Measurements from ENCODE around the gene ZSCAN5C. TPM values are rescaled to one million over a fixed set of nuclear protein-coding genes. Genes with fewer than 3 reads are reported as not detected.

ZSCAN5C gene
- total RNA-seq, result not detected

GRCh38 chr19:56201973-56202372 lies at the start of gene ZSCAN5C:
TSS of gene ZSCAN5C (plus strand) at chr19:56202273. CDS start at chr19:56205914, 3,641 bp downstream.
- no peaks in the 10 kb centered on the region for H3K4me1 ChIP-seq
- no peaks in the 10 kb centered on the region for H3K27me3 ChIP-seq
- DNase-seq (ENCODE audit: extremely low spot score in 2 of 2), result no peak
- no peaks in the 10 kb centered on the region for H3K9me3 ChIP-seq
- H3K36me3 ChIP-seq, result no peaks in the 10 kb centered on the region
- no peak within 1 kb of the TSS for H3K27ac ChIP-seq
- intact Hi-C loops (cut with DNase I), result no loop called here
- H3K4me3 ChIP-seq, result no peak within 1 kb of the TSS
- TF ChIP-seq POLR2A (IDR thresholded peaks at IDR 0.05), result no peak
- TF ChIP-seq, protein P1, sequence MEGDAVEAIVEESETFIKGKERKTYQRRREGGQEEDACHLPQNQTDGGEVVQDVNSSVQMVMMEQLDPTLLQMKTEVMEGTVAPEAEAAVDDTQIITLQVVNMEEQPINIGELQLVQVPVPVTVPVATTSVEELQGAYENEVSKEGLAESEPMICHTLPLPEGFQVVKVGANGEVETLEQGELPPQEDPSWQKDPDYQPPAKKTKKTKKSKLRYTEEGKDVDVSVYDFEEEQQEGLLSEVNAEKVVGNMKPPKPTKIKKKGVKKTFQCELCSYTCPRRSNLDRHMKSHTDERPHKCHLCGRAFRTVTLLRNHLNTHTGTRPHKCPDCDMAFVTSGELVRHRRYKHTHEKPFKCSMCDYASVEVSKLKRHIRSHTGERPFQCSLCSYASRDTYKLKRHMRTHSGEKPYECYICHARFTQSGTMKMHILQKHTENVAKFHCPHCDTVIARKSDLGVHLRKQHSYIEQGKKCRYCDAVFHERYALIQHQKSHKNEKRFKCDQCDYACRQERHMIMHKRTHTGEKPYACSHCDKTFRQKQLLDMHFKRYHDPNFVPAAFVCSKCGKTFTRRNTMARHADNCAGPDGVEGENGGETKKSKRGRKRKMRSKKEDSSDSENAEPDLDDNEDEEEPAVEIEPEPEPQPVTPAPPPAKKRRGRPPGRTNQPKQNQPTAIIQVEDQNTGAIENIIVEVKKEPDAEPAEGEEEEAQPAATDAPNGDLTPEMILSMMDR (IDR thresholded peaks at IDR 0.05), result no peak
- no peak for TF ChIP-seq POLR2AphosphoS5 (IDR thresholded peaks at IDR 0.05; ENCODE audit: insufficient read depth in 1 of 2, low read depth in 1 of 2)

DNA sequence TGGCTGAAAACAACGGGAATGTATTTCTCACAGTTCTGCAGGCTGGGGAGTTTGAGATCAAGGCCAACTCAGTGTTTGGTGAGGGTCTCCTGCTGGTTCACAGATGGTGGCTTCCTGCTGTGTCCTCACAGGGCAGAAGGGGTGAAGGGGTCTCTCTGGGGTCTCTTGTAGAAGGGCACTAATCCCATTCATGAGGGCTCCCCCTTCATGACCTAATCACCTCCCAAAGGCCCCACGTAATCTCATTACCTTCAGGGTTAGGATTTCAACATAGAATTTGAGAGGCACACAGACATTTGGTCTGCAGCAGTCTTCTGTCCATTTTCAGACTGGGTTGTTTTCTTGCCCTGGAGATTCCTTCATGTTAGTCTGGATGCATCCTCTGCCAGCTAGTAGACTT lies 49.4 kb upstream of the ZSCAN5C start:
- H3K4me3 ChIP-seq, result no peak overlapping the region
- DNase-seq (ENCODE audit: extremely low spot score in 2 of 2), result no peak
- H3K4me1 ChIP-seq, result no peaks in the 10 kb centered on the region
- intact Hi-C loops (cut with DNase I), result no loop called here
- no peak for TF ChIP-seq POLR2AphosphoS5 (IDR thresholded peaks at IDR 0.05; ENCODE audit: insufficient read depth in 1 of 2, low read depth in 1 of 2)
- TF ChIP-seq POLR2A (IDR thresholded peaks at IDR 0.05), result no peak
- TF ChIP-seq, protein P1 (IDR thresholded peaks at IDR 0.05), result no peak
- no peak overlapping the region for H3K27ac ChIP-seq
- no peaks in the 10 kb centered on the region for H3K27me3 ChIP-seq
- H3K36me3 ChIP-seq, result peaks cover 0 to 16% of the 10 kb centered on the region in 2 donors
- no peaks in the 10 kb centered on the region for H3K9me3 ChIP-seq

DNA sequence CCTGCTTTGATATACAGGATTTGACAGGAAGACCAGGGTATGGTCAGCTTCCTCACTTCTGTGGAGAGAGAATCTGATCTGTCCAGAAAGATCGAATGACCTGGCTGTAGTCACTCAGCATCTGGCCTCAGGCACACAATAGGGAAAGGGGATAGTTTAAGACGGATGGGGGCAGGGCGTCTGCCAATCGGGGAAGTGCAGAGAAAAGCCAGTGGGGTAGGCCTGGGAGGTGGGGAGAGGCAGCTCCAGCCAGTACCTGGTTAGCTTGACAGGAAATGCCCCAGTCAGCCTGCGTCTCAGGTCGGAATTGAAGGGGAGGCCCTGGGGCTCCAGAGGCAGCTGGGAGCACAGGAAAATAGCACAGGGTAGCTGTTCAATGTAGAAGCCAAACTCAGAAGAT lies 48.6 kb upstream of the ZSCAN5C start:
- no peak overlapping the region for H3K27ac ChIP-seq
- TF ChIP-seq, protein P1 (IDR thresholded peaks at IDR 0.05), result no peak
- TF ChIP-seq POLR2AphosphoS5 (IDR thresholded peaks at IDR 0.05; ENCODE audit: insufficient read depth in 1 of 2, low read depth in 1 of 2) (no peak), POLR2A (IDR thresholded peaks at IDR 0.05) (no peak)
- intact Hi-C loops (cut with DNase I), result no loop called here
- no peak overlapping the region for H3K4me3 ChIP-seq
- no peak for DNase-seq (ENCODE audit: extremely low spot score in 2 of 2)
- peaks cover 0 to 9% of the 10 kb centered on the region in 2 donors for H3K36me3 ChIP-seq
- no peaks in the 10 kb centered on the region for H3K27me3 ChIP-seq
- H3K9me3 ChIP-seq, result no peaks in the 10 kb centered on the region
- H3K4me1 ChIP-seq, result no peaks in the 10 kb centered on the region

DNA sequence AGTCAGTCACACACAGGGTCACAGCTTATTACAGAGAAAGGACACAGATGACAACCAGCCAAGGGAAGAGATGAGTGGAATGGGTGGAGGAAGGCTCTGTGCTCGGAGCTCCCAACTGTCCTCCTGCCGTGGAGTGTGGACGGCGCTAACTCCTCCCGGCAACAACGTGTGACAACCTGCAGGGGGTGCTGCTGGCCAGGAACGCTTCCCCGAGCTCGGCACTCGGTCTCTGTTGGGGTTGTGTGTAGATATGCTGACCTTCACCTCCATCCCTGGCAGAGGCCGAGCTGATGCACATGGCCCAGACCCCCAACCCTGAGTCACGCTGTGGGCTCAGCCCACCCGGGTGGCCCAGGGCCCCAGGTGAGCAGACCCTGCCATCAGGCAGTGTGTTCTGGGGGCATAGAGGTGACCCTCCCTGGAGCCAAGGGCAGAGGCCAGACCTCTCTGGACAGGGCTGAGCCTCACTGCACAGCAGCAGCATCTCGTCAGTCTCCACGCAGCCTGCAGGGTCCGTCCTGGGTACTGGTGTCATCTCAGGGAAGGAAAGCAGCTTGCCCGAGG lies 46.9 kb upstream of the ZSCAN5C start:
- no peaks in the 10 kb centered on the region for H3K27me3 ChIP-seq
- H3K4me3 ChIP-seq, result no peak overlapping the region
- intact Hi-C loops (cut with DNase I), result no loop called here
- TF ChIP-seq POLR2A (IDR thresholded peaks at IDR 0.05) (no peak), POLR2AphosphoS5 (IDR thresholded peaks at IDR 0.05; ENCODE audit: insufficient read depth in 1 of 2, low read depth in 1 of 2) (no peak)
- TF ChIP-seq, protein P1 (IDR thresholded peaks at IDR 0.05), result no peak
- H3K36me3 ChIP-seq, result peaks cover 0 to 22% of the 10 kb centered on the region in 2 donors
- H3K4me1 ChIP-seq, result no peaks in the 10 kb centered on the region
- H3K9me3 ChIP-seq, result no peaks in the 10 kb centered on the region
- no peak overlapping the region for H3K27ac ChIP-seq
- DNase-seq (ENCODE audit: extremely low spot score in 2 of 2), result no peak

DNA sequence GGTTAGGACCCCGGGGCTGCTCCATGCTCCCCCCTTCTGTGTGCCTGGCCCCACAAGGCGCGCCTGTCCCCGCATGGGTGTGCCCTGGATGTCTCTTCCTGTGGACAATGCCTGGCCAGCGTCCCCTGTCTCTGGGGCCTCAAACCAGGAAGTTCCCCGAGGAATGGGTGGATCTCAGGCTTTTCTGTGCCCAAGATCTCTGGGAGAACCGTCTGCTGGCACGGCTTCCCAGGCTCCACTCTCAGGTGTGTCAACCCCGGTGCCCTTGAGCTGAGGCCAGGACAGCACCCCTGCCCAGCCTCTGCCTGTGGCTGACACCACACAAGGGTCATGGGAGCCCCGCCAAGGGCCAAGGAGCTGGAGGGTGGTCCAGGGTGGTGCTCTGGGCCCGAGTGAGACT lies 45.3 kb upstream of the ZSCAN5C start:
- no peaks in the 10 kb centered on the region for H3K27me3 ChIP-seq
- no peak overlapping the region for H3K27ac ChIP-seq
- H3K36me3 ChIP-seq, result peaks cover 0 to 26% of the 10 kb centered on the region in 2 donors
- no peak for DNase-seq (ENCODE audit: extremely low spot score in 2 of 2)
- H3K9me3 ChIP-seq, result no peaks in the 10 kb centered on the region
- no peaks in the 10 kb centered on the region for H3K4me1 ChIP-seq
- H3K4me3 ChIP-seq, result no peak overlapping the region
- TF ChIP-seq POLR2A (IDR thresholded peaks at IDR 0.05) (no peak), POLR2AphosphoS5 (IDR thresholded peaks at IDR 0.05; ENCODE audit: insufficient read depth in 1 of 2, low read depth in 1 of 2) (no peak)
- TF ChIP-seq, protein P1 (IDR thresholded peaks at IDR 0.05), result no peak
- intact Hi-C loops (cut with DNase I), result no loop called here

Data from vagina (tissue), 2 donors.